Upper lobe of left lung (tissue), 4 donors: Measurements from ENCODE around the gene TLK2.

Source experiments
- EP300 ChIP-seq, 4 donors: sonication (generic); formaldehyde crosslinking; IDR thresholded peaks; one replicate each; pipeline ENCODE4 v1.5.1; 2017; ENCODE audit warnings: antibody characterized with exemption in 4 of 4, control low read depth in 2 of 4
- POLR2A ChIP-seq, 4 donors: fragments of 450-650 bp; IDR thresholded peaks; one replicate each; pipeline ENCODE4 v1.5.1; 2016 to 2017; ENCODE audit warnings: antibody characterized with exemption in 4 of 4, mild to moderate bottlenecking in 2 of 4
- POLR2AphosphoS5 ChIP-seq, 2 donors: sonication (generic); formaldehyde crosslinking; IDR thresholded peaks; one replicate each; pipeline ENCODE4 v1.5.1; 2017; ENCODE audit warnings: antibody characterized with exemption in 2 of 2
- TF ChIP-seq, protein P1 (sequence below), 6 experiments: fragments of 450-650 bp in 4 of 6; fragments of 200-600 bp in 2 of 6; sonication (generic) in 2 of 6; IDR thresholded peaks; one replicate each; pipeline ENCODE4 v1.5.1; 2016 to 2019; ENCODE audit warnings: antibody characterized with exemption in 6 of 6

DNA sequence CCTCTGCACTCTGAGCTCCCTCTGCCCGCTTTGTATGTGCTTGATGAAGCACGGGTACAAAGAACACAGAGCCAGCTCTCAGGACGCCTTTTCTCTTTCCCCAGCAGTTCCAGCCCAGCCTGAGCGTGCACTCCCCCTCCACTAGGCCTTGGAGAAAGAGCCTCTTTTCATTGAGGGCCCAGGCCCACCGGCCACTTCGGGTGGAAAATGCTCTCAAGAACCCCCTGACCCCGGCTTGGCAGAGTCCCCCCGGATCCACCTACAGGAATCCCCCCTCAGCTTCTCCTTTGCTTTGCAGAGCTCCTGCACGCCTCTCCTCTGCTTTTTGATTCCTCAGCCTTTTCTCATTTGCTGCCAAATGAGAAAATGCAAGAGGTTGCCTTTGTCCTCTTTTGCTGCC lies 179.1 kb downstream of the TLK2 start:
- TF ChIP-seq, protein P1, sequence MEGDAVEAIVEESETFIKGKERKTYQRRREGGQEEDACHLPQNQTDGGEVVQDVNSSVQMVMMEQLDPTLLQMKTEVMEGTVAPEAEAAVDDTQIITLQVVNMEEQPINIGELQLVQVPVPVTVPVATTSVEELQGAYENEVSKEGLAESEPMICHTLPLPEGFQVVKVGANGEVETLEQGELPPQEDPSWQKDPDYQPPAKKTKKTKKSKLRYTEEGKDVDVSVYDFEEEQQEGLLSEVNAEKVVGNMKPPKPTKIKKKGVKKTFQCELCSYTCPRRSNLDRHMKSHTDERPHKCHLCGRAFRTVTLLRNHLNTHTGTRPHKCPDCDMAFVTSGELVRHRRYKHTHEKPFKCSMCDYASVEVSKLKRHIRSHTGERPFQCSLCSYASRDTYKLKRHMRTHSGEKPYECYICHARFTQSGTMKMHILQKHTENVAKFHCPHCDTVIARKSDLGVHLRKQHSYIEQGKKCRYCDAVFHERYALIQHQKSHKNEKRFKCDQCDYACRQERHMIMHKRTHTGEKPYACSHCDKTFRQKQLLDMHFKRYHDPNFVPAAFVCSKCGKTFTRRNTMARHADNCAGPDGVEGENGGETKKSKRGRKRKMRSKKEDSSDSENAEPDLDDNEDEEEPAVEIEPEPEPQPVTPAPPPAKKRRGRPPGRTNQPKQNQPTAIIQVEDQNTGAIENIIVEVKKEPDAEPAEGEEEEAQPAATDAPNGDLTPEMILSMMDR (IDR thresholded peaks at IDR 0.05), result no peak
- TF ChIP-seq POLR2A (IDR thresholded peaks at IDR 0.05), result no peak
- no peak for TF ChIP-seq EP300 (IDR thresholded peaks at IDR 0.05)
- TF ChIP-seq POLR2AphosphoS5 (IDR thresholded peaks at IDR 0.05), result no peak
